ENCODE measurements around the gene C10orf53.
A peak's percentile ranks its signal among the peaks of the same experiment; 100 is the strongest.

The C10orf53 gene, protein sequence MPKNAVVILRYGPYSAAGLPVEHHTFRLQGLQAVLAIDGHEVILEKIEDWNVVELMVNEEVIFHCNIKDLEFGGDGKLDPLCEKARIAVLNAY

DNA sequence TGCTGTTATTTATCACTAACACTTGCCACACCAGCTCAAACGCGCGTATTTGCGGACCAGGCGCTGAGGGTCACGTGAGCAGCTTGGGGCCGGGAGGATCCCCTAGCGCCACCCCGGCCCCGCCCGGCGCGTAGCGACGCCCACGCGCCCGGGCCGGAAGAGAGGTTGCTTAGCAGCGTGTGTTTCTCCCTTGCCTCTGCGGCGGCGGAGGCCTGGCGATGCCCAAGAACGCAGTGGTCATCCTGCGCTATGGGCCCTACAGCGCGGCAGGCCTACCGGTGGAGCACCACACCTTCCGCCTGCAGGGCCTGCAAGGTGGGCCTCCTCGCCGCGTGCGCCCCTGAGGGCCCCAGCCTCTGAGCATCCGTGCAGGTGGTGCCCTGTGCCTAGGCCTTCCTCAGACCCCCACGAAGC lies at the start of gene C10orf53:
Gene C10orf53, plus strand, starts transcription at position 172 of the 414 bp plus-strand sequence. Its CDS starts 47 bp downstream, at position 219.
- peak; percentile 49 for DNase-seq

DNA sequence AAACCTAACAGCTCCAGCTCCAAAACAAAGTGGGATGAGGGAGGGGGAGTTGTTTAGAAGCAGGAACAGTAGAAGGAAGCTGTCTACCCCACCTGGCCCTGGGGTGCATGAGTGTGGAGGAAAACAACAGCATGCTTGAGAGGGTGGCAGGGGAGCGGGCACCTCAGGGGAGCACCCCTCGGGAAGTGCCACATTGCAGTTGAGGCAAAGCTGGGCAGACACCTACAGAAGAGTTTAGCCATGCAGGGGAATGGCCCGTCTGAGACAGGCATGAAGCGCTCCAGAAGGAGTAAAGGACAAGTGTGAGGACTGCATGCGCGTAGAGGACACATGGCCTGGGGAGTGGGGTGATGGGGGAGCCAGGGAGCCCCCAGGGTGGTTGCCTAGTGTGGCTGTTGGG lies 47.5 kb upstream of the C10orf53 start:
- no peak for DNase-seq

DNA sequence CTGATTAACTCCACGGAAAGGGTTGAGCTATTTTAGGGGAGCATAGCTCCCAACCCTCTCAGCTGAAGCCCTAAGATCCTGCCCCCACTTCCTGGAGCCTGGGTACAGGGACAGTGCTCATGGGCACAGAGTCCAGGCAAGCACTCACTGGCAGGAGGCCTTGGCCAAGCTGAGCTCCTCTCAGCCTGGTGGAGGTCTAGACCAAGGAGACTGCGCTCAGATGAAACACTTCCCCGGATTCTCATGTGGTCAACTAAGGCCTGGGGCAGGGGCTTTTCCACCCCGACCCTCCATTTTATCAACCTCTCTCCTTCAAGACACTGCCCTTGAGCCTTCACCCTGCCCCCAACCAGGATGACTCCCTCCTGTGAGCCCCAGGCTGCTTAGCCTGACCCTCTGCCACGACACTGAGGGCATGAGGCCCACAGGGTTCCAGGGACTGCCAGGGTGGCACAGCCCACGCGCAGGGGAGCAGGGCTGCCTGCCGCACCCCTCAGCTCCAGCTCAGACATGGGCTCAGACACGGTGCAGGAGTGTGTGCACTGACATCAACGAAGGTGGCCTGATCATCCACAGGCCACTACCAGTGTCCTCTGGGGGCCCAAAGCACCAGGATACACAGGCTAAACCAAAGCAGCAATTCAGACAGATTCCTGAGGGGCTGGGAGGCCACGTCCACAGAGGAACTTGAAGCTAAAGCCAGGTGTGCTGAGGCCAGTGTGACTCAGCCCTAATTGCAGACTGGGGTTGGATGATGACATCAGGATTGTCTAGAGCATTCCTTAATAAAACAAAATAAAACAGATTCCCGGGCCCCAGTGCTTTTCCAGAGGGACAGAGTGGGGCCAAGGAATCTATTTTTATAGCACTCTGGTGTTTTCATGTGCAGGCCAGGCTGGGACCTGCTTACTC lies 46.8 kb upstream of the C10orf53 start:
- no peak for DNase-seq

DNA sequence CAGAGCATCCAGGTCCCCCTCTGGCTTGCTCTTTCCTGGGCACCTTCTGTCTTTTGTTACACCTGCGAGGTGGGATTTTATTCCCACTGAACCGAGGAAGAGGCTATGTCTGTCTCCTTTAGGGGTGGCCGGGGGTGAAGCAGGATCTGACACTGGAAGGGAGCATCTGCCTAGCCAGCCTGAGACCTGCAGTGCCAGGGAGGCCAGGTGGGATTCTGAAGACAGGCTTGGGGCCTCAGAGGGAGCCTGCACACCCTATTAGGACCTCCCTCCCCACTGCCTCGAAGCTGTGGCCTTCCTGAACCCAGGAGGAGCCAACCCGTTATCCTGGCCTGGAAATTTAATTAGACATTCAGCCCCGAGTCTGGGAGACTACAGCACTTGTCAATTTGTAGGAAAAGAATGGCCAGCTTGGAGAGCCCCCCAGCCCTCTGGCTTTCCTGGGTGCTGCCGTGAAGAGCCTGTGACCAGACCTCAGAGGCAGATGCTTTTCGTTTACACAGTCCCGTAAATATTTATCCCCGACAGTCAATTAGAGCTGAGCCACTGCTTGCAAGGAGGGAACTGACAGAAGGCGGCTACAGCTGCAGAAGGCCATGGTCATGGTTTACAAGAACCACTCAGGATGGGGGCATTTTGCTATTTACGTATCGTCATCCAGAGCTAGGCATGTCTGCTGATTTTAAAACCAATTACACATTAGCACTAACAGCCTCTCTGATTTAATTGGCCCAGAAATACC lies 46.0 kb upstream of the C10orf53 start:
- no peak for DNase-seq

DNA sequence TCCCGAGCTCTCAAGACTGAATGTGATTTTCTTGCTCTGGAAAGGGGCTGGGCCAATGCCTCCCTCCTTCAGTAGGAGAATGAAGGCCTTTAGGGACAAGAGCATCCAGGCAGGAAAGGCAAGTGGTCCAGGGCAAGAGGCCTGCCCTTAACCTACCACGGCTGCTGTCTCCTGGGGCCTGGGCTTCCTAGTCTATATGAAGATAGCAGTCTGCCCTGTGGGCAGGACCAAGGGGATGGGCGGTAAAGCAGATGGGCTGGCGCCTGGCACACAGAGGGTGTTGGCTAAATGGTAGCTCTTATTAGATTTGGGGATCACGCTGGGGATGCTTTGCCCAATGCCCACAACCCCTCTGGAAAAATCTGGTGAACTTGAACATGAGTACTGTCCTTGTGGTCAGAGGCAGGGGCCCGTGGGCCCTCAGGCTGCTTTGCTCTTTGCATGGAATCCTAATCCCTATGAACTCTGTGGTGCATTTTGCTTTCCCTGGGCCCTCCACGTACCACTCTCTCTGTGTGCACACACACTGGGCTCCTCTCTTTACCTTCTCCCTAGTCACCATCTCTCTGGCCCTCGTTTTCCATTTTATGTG lies 45.3 kb upstream of the C10orf53 start:
- DNase-seq, result no peak

DNA sequence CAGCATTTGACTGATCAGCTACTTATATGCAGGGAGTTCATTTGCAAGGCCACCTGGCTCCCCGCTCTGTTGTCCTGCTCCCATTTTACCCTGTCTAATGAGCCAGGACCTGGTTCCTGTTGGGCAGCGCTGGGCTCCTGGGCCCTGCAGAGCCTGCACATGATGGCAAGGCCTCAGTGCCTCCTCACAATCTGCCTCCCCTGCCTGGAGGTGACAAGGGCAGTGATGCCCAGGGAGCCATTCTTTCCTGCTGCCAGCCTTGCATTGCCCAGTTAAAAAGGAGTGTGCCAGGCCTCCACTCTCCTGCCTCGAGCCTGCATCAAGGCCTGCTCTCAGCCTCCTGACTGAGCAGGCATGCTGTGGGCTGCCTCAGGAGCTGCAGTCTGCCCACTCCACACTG lies 37.1 kb upstream of the C10orf53 start:
- DNase-seq, result no peak

DNA sequence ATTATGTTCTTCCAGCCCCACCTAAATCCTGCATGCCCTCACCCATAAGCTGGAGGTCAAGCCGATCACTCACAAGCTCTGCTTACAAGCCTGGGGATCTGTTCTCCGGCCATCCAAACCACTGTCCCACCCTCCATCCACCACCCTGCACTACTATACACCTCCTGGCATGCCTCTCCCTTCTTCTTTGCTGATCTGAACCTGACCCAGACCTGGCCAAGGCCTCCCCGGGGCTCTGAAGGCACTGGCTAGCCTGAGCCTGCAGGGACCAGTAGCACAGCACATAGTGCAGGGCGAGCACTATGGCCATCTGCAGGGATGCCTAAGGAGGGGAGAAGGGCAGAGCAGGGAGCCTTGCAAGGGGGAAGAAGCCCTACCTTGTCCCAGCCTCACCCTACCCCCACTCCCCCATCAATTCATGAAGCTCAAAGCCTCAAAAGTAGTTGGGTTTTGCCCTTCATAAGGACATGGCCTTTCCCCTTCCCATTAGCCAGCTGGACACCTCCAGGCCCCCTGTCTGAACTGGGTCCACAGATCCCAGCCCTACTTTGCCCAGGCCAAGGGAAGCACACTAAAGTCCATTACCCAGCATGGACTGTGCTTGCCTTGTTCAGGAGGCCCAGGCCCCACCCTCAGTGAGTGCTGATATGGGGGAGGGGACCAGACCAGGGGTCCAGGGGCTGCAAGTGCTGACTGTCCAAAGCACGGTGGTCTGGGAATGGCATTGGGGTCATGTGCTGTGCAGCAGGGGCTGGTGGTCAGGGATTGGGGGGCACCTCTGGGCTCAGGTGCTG lies 36.0 kb upstream of the C10orf53 start:
- no peak for DNase-seq

DNA sequence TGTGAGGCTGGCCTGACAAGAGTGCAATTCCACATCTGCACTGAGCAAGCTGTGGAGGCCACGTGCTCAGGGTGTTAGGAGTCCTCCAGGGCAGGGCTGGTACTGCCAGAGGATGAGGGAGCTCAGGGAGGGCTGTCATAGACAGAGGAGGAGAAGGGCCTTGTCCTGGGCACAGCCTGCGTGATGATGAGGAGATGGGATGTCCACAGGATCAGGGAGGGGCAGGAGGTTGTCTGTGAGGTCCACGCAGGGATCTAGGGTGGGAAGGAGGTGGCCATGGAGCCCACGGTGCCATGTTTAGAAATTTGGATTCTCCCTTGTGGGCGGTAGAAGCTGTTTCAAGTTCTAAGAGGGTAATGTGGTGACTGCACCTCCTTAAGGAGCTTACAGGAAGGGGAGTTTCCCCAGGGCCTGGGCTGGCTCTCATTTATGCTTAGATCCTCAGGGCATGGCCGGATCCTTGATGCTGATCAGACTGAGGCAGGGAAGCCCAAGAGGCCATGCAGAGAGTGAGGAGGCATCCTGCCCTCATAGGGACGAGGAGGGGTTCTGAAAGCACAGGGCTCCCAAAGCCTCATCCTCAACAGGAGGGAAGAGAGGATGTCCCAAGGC lies 35.3 kb upstream of the C10orf53 start:
- no peak for DNase-seq

DNA sequence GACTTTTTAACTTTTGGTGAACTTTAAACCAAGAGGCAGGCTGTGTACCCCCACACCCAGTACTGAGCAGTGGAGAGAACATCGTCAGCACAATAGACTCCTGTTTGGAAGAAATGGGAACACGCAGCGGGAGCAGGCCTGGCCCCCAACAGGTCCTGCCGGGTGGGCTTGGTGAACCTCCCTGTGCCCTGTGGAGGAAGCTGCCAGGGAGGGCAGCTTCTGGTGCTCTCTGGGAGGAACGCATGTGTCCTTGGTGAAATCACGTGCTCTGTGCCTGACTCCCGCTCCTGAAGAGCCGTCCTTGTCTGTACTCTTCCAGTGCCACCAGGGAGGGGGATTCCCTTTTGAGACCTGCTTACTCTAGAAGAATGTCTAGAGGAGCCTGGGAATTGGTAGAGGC lies 34.0 kb upstream of the C10orf53 start:
- no peak for DNase-seq

DNA sequence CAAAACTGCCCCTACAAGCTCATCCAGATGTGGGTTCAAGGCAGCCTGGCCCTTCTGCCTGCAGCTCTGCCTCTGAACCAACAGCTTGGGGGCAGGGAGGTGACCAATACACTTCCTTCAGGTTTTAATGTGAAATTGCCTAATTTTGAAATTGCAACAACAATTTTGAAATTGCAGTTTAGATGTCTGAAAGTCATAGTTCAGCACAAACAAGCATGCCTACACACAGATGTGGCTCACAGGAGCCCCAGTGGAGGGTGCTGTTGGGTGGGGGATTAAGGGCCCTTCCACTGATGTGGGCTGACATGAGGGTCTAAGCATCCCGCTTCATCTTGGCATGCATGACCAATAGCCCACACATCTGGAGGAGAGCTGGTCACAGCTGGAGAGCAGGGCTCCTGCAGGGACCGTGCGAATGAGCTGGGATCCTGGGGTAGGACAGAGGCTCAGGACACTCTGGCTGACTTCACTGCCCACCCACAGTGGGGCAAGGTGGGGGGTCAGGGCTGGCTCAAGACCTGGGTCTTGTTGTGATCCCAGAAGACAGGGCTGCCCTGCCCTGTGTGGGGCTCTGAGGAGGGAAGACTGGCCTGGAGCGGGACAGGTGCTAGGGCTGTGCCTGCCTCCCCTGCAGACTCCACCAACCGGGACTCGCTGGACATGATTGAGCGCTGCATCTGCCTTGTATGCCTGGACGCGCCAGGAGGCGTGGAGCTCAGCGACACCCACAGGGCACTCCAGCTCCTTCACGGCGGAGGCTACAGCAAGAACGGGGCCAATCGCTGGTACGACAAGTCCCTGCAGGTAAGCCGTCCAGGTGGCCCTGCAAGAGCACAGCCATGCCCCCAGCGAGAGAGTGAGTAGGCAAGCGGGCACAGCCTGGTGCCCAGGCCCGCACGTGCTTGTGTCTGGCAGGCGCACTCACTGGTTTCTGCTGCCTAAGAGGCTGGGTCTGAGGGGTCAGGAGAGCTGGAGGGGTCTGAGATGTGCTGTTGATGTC lies 33.3 kb upstream of the C10orf53 start:
- DNase-seq, result no peak

DNA sequence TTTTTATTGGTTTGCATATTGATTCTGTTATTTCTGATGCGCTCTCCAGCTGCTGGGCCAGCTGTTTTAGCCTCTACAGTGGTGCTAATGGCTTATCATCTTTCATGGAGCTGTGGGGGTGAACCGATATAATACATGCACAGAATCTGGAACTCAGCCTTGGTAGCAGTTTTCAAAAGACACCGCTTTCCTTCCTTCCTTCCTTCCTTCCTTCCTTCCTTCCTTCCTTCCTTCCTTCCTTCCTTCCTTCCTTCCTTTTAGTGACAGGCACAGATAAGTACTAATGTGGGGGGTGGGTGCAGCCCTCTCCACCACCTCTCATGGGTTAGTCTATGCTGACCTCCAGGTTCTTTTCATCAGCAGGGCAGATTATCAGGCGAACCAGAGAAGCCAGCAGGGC lies 31.9 kb upstream of the C10orf53 start:
- DNase-seq, result no peak

DNA sequence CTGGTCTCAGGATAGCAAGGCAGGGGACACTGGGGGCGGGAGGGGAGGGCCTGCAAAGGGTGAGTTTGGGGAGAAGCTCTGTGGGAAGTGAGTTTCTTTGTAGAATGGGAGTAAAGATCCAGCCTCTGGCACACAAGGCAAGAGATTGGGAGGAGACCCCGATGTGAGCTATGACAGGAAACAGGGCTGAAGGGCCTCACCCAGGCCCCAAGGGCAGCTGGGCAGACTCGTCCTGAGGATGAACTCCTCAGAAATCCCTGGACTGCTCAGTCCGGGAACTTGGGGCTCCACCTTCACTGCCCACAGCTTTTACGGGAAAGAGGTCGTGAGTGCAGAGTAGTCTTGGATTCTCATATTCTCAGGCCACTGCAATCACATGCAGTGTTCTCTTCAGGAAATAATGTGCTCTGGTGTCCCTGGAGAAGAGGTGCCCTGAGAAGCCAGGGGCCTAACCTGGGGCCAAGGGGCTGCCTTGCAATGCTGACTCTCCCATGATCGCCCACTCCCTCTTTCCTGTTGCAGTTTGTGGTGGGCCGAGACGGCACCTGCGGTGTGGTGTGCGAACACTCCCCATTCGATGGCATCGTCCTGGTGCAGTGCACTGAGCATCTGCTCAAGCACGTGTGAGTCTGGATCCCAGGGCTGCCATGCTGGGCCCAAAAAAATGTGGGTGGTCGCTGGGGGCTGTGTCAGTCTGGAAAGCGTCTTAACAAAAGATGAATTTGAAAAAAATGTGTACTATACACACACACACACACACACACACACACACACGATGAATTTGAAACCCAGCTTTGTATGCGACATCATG lies 31.3 kb upstream of the C10orf53 start:
- DNase-seq, result no peak

DNA sequence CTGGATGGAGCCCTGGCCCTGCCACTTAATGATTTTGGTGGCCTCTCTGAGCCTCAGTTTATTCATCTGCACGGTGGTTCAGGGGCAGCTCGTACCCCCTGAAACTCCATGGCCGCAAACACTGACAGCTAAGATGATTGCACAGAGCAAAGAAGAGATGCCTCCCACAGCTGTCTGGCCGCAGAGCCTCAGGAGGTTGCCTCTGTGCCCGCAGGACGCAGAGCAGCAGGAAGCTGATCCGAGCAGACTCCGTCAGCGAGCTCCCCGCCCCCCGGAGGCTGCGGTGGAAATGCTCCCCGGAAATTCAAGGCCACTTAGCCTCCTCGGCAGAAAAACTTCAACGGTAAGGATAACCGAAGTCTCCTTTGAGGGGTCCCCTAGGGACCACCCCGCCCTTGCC lies 30.2 kb upstream of the C10orf53 start:
- DNase-seq, result peak; percentile 32

DNA sequence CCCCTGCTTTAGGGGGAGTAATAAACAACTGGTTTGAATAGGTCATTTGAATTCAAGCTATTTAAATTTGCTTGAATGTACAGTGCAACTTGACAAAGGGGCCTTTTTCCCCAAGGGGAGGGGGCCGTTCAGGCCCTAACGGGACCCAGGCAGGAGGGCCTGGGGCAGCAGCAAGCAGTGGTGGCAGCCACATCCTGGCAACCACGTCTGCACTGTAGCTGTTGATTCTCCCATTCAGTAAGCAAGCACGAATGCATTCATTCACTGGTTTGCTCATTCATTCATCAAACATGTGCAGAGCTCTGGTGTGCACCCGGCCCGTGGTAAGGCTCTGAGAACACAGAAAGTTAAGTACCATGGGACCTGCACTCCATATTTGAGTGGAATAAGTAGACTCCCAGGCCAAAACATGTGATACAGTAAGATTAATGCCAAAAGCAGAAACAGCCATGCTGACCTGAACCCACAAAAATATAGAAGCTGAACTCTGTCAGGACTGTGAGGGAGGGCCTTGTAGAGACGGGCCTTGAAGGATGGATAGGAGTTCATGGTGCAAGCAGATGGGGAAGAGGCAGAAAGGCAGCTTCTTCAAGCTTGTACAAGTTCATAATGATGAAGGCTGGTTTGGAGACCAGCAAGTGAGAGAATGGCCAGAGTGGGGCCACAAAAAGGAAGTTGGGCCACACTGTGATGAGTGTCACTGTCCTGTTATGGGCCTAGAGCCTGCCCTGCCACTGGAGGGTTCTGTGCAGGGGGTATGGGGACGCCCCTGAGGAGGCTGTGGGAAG lies 29.3 kb upstream of the C10orf53 start:
- no peak for DNase-seq

DNA sequence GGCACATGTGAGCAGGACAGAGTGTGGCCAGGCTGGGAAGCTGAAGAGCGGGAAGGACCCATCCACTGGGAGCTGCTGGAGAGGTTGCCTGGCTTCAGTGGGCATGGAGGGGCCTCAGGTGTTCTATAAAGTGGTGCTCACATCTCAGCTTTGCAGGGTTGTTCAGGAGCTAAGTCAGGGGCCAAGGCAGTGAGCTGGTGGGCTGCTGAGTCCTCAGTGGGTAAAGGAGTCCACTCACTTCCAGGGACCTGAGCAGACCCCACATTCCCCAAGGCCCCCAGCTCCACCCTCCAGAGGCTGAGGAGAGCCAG lies 28.8 kb upstream of the C10orf53 start:
- no peak for DNase-seq

DNA sequence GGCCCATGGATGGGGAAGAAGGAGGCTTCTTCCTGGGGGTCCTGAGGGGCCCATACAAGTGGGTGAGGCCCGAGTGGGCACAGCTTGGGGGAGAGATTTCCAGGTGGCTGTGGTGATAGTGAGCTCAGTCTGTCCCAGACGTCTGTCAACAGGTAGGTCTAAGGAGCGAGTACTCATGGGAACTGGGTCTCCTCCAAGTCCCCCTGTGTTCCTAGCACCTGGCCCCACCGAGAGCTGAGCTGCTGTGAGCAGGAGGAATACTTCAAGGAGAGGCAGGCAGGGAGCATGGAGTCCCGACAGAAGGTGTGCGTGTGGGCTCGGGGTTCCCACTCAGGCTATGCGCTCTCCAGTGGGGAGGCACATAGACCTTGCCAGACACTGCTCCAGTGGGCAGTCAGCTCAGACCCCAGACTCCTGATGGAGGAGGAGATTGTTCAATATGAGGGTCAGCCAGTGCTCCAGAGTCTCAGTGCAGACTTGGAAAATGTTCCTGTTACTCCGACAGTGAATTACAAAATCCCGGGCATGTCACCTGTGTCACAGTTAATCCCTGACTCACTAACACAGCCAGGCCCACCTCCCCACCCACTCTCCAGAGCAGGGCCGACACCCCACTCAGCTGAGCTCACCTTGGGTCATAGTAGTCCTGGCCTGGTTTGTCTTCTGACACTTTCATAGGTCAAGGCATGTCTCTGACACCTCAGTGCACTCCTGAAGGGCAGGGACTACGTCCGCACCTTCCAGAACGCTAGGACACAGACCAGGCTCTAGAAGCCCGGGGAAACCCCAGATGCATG lies 28.2 kb upstream of the C10orf53 start:
- no peak for DNase-seq

DNA sequence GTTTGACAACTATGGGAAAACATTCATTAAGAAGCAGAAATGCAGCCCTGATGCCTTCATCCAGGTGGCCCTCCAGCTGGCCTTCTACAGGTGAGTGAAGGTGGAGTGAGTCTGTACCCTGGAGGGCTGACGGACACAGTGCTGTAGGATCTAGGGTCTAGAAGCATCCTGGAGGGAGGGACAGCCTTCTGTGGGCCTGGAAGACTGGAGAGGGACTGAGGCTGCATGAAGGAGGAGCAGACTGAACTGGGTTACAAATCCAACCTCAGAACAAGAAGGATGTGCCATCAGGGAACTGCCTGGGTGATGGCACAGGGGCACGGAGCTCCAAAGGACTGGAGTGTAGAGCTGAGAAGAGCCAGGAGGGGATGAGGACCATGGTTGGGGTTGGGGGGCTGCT lies 27.5 kb upstream of the C10orf53 start:
- DNase-seq, result no peak
